GM18870 (cell line): ENCODE measurements around the gene LRRC4B.
"Not testable (repeated sequence)": the region's sequence is repeated elsewhere in the genome, so short reads cannot be mapped to it uniquely, and the experiment has no call there.

ENCODE experiments used
- ATAC-seq: cut with Tn5 transposase; IDR thresholded peaks from one replicate; pipeline ENCODE4 v1.9.1; 2021; ENCODE audit warnings: moderate library complexity; ENCODE audit not compliant: unreplicated experiment

LRRC4B gene

DNA sequence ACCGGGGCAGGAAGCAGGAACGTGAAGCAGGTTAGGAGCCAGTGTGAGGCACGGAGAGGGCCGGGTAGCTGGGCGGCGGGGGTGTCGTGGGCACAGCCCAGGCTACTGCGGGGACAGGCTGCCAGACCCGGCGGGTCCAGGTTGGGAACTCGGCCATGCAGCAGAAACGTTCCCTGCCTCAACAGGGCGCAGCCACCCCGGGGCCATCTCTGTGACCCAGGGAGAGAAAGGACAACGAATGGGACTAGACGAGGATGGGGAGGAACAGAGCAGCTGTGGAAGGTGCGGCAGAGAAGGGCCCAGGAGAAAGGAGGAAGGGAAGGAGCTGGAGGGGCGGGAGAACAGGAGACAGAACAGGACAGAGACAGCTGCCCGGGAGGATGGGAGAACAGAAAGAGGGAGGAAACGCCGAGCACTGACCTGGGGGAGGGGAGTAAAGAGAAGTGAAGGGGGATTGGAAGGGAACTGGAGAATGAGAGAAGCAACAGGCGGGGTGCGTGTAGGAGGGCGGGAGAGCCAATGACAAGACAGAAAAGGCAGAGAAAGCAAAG is 78.7 kb downstream of the LRRC4B start:
- ATAC-seq, result no peak

- ATAC-seq, result no peak
Observed at GRCh38 chr19:50488389-50489194, 79.6 kb downstream of the LRRC4B start.

GRCh38 chr19:50486823-50487515 is 81.3 kb downstream of the LRRC4B start:
- no peak for ATAC-seq

DNA sequence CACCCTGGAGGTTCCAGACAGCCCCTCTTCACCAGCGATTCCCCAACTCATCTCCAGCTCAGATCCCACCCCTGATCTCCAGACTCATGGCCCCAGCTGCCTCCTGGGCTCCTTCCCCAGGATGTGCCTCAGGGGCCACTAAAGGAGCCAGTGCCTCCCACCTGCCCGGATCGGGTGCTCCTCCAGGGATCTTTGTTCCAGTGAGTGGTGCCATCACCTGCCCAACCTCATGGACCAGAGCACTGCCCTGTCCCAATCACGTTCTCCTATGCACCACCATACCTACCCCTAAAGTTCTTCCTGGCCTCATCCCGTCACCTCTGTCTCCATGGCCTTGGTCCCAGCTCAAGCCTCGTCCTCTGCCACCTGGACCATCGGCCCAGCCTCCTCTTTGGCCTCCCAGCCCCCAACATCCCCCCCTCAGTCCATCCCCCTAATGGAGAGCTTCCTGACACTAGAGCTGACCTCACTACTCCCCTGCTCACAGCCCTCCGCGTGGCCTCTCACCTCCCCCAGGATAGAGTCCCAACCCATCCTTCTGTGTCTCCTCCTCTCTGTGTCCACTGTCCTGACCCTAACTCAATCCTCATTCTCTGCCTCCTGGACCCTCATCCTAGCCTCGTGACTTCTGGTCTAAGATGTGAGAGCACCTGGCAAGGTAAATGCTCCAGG is 82.8 kb downstream of the LRRC4B start:
- no peak for ATAC-seq

GRCh38 chr19:50482916-50483315 is 85.3 kb downstream of the LRRC4B start:
- ATAC-seq, result no peak

GRCh38 chr19:50482271-50482855 is 85.9 kb downstream of the LRRC4B start:
- no peak for ATAC-seq

DNA sequence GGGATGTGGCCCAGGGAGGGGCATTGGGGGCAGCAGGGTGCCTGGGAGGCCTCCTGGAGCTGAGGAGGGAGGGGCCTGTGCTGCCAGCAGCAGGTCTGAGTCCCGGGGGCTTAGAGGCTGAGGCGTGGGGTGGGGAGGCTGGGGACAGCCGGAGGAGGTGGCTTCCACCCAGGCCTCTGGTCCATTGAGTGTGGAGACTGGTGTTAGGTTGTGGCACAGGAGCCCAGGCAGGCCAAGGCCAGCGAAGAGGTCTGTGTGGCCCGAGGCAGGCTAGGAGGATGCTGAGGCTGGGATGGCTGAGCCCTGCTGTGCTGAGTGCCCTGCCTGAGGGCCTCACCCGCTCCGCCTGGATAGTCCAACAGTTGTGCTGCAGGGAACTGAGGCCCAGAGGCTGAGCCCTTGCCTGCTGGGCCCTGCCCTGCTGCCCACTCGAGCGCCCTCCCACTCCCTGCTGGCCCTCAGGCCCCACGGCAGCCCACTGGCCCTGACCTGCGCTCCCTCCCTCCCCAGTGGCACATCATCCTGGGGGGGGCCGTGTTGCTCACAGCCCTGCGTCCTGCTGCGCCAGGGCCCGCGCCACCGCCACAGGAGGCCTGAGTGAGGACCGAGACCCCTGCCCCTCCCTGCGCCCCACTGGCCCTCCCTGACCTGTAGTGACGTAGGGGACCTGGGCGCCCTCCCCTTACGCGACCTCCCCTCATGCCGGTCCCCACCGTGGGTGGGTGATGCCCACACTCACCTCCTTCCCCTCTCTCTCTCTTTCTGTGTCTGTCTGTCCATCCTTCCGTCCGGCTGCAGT is 86.7 kb downstream of the LRRC4B start:
- ATAC-seq, result no peak

DNA sequence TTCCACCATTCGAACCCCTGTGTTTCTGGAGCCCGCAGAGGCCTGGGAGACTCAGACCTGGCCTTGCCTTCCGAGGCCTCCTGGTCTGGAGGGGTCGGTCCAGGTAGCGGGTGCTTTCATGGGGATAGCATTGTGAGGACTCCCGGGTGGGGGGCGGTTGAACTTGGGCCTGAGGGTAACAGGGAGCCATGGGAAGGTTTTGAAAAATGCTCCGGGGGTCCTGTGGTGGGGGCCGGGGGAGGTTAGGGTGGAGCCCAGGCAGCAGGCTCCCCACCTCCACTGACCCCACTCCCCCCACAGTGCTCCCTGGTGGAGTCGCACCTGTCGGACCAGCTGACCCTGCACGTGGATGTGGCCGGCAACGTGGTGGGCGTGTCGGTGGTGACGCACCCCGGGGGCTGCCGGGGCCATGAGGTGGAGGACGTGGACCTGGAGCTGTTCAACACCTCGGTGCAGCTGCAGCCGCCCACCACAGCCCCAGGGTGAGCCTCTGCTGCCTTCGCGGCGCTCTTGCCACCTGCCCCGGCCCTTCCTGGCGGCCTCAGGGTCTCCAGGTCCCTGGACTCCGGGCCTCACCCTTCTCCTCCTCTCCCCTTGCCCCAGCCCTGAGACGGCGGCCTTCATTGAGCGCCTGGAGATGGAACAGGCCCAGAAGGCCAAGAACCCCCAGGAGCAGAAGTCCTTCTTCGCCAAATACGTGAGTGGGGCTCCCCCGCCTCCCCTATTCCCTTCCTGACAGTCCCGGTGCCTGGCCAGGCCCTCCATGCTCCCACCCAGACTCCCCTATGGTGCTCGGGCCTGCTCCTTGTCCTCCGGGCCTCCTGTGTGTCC is 87.7 kb downstream of the LRRC4B start:
- ATAC-seq, result no peak

- no peak for ATAC-seq
Observed at GRCh38 chr19:50479761-50480251, 88.4 kb downstream of the LRRC4B start.

- ATAC-seq, result no peak
Observed at GRCh38 chr19:50478901-50479715, 89.1 kb downstream of the LRRC4B start.

DNA sequence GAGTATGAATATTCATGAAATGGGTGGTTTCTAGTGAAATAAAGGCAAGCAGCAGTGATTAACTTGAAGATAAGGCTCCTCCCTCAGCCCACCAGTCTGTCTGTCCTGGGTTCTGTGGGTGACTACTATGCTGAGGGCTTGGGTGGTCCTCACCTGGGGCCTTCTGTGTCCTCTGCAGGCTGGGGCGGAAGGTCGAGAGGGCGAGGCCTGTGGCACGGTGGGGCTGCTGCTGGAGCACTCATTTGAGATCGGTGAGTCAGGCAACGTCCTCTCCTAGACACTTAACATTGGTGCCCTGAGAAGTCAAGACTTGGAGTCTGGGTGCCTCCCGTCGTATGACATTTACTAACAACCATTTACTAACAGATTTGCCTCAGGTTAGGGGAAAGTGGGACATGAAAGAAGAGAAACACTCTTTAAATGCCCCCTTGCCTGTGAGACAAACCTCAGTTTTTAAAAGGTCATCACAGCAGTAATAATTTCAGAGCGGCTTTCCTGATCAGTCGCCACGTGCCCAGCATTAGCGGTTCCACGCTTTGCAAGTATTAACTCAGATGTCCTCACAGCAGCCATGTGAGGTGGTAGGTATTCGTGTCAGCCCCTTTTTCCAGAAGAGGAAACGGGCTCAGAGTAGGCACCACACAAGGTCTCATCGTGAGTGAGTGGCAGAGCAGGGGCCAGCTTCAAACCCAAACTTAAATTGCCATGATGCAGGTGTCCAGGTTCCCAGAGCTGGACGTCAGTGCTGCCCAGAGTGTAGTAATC is 90.3 kb downstream of the LRRC4B start:
- ATAC-seq, result no peak

DNA sequence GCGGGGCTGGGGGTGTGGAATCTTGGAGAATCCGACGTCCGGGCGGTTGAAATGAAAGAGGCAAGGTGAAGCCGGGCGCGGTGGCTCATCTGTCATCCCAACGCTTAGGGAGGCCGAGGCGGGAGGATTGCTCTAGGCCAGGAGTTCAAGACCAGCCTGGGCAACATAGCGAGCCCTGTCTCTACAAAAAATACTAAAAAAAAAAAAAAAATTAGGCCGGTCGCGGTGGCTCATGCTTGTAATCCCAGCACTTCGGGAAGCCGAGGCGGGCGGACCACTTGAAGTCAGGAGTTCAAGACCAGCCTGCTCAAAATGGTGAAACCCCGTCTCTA is 91.4 kb downstream of the LRRC4B start:
- no peak for ATAC-seq

- no peak for ATAC-seq
Observed at GRCh38 chr19:50476224-50476906, 91.9 kb downstream of the LRRC4B start, which contains the start of the genes EMC10 and GARIN5A. Gene EMC10 (plus strand): TSS chr19:50476507. CDS start chr19:50476545, 38 bp downstream. Gene GARIN5A (minus strand): TSS chr19:50476848. CDS start chr19:50476388, 460 bp downstream.

- ATAC-seq, result no peak
Observed at GRCh38 chr19:50475736-50476223, 92.5 kb downstream of the LRRC4B start.

GRCh38 chr19:50475101-50475568 is 93.1 kb downstream of the LRRC4B start:
- ATAC-seq, result no peak

GRCh38 chr19:50473336-50473735 is 94.9 kb downstream of the LRRC4B start:
- not testable (repeated sequence) for ATAC-seq

GRCh38 chr19:50468818-50469217 is 99.4 kb downstream of the LRRC4B start:
- no peak for ATAC-seq
